ENCODE results near the gene UBL3. TPM values are rescaled to one million over a fixed set of nuclear protein-coding genes. Genes with fewer than 3 reads are reported as not detected.
A peak's percentile ranks its signal among the peaks of the same experiment; 100 is the strongest.

Gene UBL3
- total RNA-seq, 2 donors from 2014 or later, result 7.3 to 8.7 TPM

- H3K36me3 Mint-ChIP-seq, result no peaks in the 10 kb centered on the region
These were observed 9.8 kb downstream of the UBL3 start for GRCh38 chr13:29840585-29840984.

DNA sequence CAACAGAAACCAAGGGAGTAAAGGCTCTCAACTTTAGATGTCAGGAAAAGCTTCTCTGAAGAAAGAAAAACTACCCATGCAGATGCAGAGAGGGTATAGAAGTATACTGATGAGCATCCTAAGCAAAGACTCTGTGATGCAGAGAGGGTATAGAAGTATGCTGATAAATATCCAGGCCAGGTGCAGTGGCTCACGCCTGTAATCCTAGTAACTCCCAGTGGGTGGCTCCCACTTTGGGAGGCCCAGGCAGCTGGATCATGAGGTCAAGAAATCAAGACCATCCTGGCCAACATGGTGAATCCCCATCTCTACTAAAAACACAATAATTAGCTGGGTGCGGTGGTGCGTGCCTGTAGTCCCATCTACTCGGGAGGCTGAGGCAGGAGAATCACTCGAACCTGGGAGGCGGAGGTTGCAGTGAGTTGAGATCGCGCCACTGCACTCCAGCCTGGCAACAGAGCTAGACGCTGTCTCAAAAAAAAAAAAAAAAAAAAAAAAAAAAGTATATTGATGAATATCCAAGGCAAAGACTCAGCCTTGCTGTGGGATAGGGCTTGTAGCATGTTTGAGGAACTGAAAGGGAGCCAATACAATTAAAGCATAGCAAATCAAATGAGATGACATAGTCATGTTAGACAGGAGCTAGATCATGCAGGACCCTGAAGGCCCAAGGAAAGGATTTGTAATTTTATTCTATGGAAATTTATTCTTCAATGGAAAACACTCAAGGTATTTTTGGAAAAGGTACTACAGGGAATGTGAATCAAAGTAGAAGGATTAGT, 14.9 kb downstream of the UBL3 start:
- DNase-seq (ENCODE audit: low spot score in 2 of 2) (no peak), ATAC-seq (no peak)
- H3K9me3 Mint-ChIP-seq, result peaks cover 0 to 5% of the 10 kb centered on the region in 2 donors
- peaks cover 0 to 21% of the 10 kb centered on the region in 2 donors for H3K36me3 Mint-ChIP-seq
- no peak overlapping the region for H3K27ac Mint-ChIP-seq

More at GRCh38 chr13:29840585-29840984, 9.8 kb downstream of the UBL3 start:
- ATAC-seq (no peak), DNase-seq (ENCODE audit: low spot score in 2 of 2) (no peak)
- H3K9me3 Mint-ChIP-seq, result no peaks in the 10 kb centered on the region
- H3K27ac Mint-ChIP-seq, result no peak overlapping the region

DNA sequence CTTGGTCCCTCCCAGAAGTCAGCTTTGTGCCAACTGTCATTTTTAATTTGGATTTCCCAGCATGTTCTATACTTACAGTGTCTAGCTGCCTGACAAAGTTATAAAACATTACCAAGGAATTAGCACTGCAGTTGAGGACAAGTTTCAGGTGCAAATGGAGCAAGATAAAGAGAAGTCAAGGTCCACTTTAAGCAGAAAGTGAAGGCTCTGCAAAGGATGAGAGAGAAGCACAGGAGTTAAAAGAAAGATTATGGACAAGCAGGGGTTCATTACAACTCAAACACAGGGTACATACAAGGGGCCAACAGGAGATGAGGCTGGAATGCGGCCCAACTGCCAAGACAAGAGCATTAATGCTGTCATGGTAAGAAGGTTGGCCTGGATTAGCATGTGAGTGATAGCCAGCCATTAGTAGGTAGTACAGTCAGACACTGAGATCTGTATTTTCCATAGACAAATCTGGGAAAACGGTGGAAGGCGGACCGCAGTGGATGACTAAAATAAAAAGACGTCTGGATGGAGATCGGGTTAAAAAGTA, 17.6 kb downstream of the UBL3 start:
- DNase-seq (ENCODE audit: low spot score in 2 of 2), result no peak
- no peak overlapping the region for H3K27ac Mint-ChIP-seq

DNA sequence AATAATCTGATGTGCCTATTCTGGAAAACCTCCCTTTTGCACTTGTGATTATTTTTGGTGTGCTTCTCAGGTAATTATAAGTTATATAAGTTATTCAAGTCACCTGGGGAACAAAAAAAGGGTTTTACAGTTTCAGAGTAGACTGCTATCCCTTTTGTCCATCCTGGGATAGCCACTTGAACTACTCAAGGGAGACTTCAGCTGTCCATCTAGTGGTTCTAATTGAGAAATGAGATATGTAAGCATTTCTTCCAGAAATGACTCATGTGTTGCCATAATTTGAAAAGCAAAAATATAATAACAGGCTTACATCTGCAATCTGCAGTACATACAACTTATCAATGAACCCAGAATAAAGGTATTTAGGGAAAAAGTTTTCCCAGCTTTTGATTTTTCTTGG, 20.4 kb downstream of the UBL3 start:
- ATAC-seq, result no peak
- no peak for DNase-seq (ENCODE audit: low spot score in 2 of 2)
- Mint-ChIP-seq H3K36me3 (peaks cover 0 to 34% of the 10 kb centered on the region in 2 donors), H3K27ac (no peak overlapping the region), H3K9me3 (peaks cover 0 to 5% of the 10 kb centered on the region in 2 donors)

More for the DNA sequence above, 17.6 kb downstream of the UBL3 start:
- H3K9me3 Mint-ChIP-seq, result peaks cover 0 to 5% of the 10 kb centered on the region in 2 donors
- H3K36me3 Mint-ChIP-seq, result peaks cover 0 to 27% of the 10 kb centered on the region in 2 donors
- ATAC-seq, result no peak

- H3K9me3 Mint-ChIP-seq, result no peaks in the 10 kb centered on the region
- H3K27ac Mint-ChIP-seq, result no peak overlapping the region
- no peaks in the 10 kb centered on the region for H3K36me3 Mint-ChIP-seq
- ATAC-seq (no peak), DNase-seq (ENCODE audit: low spot score in 2 of 2) (no peak)
These were observed 31.3 kb downstream of the UBL3 start for GRCh38 chr13:29819143-29819542.

- ATAC-seq, result peak; percentile 16 to 47
- no peaks in the 10 kb centered on the region for H3K9me3 Mint-ChIP-seq
- H3K27ac Mint-ChIP-seq, result peak overlapping the region in 1 of 2 donors; percentile 33
- no peak for DNase-seq (ENCODE audit: low spot score in 2 of 2)
- H3K36me3 Mint-ChIP-seq, result no peaks in the 10 kb centered on the region
These were observed 32.6 kb downstream of the UBL3 start for GRCh38 chr13:29817604-29818378.

DNA sequence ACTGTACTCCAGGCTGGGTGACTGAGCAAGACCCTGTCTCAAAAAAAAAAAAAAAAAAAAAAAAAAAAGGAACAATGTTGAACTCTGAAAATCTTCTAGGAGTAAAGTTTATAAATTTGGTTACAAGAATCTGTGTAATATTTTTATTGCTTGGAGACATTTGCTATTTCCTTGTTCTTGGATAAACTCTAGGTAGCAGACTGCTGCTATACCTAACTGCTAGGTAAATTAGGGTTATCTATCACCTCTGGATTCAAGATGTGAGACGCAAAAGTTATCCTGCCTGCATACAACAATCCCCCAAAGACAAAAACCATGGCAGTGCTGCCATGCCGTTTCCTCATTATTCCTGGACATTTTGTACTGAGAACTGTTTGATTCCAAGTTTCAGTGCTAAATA, 33.7 kb downstream of the UBL3 start:
- no peaks in the 10 kb centered on the region for H3K36me3 Mint-ChIP-seq
- ATAC-seq (no peak), DNase-seq (ENCODE audit: low spot score in 2 of 2) (no peak)
- H3K9me3 Mint-ChIP-seq, result no peaks in the 10 kb centered on the region
- peak overlapping the region in 1 of 2 donors; percentile 12 for H3K27ac Mint-ChIP-seq

- Mint-ChIP-seq H3K9me3 (no peaks in the 10 kb centered on the region), H3K27ac (no peak overlapping the region), H3K36me3 (no peaks in the 10 kb centered on the region)
- DNase-seq (ENCODE audit: low spot score in 2 of 2) (no peak), ATAC-seq (no peak)
These were observed 35.1 kb downstream of the UBL3 start for GRCh38 chr13:29815336-29815735.

DNA sequence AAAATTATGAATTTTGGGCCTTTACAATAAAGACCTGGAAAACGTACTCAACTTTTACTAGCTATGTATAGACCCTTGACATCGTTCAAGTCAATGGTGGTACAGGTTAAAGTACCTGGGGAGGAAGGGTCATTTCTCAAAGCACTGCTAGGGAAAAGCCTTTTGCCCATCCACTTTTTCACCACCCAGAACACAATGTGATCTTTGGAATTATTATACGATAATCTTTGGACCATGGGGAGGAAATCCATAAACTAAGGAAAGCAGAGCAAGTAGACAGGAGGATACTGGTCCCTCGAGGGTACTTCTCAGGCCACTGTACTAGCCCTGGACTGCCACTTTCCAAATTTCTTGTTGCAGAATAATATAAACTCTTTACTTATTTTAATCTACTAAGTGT, 39.5 kb downstream of the UBL3 start:
- Mint-ChIP-seq H3K27ac (no peak overlapping the region), H3K36me3 (no peaks in the 10 kb centered on the region), H3K9me3 (no peaks in the 10 kb centered on the region)
- no peak for ATAC-seq
- DNase-seq (ENCODE audit: low spot score in 2 of 2), result no peak

DNA sequence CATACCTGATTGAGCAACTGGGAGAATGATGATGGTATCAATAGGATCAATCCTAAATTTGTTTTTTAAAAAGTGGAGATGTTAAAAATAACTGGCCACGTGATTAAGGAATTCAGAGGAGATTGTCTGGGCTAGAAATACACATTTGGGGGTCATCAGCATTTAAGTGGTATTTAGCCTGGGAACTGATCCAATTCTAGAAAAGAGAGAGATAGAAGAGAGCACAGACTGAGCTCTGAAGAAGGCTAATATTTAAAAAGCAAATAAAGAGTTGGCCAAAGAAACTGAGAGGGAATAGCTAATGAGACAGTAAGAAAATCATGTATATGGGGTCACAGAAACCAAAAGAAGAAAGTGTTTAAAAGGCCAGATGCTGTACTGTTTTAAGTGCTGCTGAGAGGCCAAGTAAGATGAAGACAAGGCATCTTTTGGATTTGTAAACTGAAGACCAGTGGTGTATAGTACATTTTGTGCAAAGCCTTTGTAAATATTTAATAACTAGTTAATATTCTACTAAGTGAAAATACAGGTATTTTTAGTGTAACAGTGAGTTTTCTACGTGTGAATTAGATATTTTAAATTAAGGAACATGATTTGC, 40.2 kb downstream of the UBL3 start:
- DNase-seq (ENCODE audit: low spot score in 2 of 2) (no peak), ATAC-seq (no peak)
- no peaks in the 10 kb centered on the region for H3K9me3 Mint-ChIP-seq
- no peak overlapping the region for H3K27ac Mint-ChIP-seq
- H3K36me3 Mint-ChIP-seq, result no peaks in the 10 kb centered on the region

GRCh38 chr13:29808264-29808663, 42.2 kb downstream of the UBL3 start:
- no peak overlapping the region for H3K27ac Mint-ChIP-seq
- ATAC-seq (no peak), DNase-seq (ENCODE audit: low spot score in 2 of 2) (no peak)
- no peaks in the 10 kb centered on the region for H3K36me3 Mint-ChIP-seq
- H3K9me3 Mint-ChIP-seq, result no peaks in the 10 kb centered on the region

- no peaks in the 10 kb centered on the region for H3K36me3 Mint-ChIP-seq
- ATAC-seq, result peak; percentile 66 to 96
- DNase-seq (ENCODE audit: low spot score in 2 of 2), result peak in 1 of 2 donors; percentile 11
- no peak overlapping the region for H3K27ac Mint-ChIP-seq
- H3K9me3 Mint-ChIP-seq, result no peaks in the 10 kb centered on the region
These were observed 44.1 kb downstream of the UBL3 start for GRCh38 chr13:29805994-29806979.

DNA sequence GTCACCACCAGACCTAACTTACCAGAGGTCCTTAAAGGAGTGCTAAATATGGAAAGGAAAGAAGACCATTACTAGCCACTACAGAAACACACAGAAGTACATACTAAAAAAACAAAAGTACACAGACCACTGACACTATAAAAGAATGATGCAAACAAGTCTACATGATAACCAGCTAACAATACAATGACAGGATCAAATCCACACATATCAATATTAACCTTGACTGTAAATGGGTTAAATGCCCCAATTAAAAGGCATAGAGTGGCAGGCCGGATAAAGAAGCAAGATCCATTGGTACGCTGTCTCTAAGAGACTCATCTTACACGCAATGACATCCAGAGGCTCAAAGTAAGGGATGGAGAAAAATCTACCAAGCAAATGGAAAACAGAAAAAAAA, 47.2 kb downstream of the UBL3 start:
- no peak for ATAC-seq
- Mint-ChIP-seq H3K27ac (no peak overlapping the region), H3K9me3 (no peaks in the 10 kb centered on the region), H3K36me3 (no peaks in the 10 kb centered on the region)
- DNase-seq (ENCODE audit: low spot score in 2 of 2), result no peak

DNA sequence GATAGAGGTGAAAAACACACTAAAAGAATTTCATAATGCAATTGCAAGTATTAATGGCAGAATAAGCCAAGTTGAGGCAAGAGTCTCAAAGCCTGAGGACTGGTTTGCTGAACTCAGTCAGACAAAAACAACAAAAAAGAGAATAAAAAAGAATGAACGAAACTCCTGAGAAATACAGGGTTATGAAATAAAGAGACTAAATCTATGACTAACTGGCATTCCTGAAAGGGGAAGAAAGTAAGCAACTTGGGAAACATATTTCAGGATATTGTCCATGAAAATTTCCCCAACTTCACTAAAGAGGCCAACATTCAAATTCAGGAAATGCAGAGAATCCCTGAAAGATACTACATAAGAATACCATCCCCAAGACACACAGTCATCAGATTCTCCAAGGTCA, 47.8 kb downstream of the UBL3 start:
- no peaks in the 10 kb centered on the region for H3K36me3 Mint-ChIP-seq
- H3K27ac Mint-ChIP-seq, result no peak overlapping the region
- no peaks in the 10 kb centered on the region for H3K9me3 Mint-ChIP-seq
- ATAC-seq (no peak), DNase-seq (ENCODE audit: low spot score in 2 of 2) (no peak)

DNA sequence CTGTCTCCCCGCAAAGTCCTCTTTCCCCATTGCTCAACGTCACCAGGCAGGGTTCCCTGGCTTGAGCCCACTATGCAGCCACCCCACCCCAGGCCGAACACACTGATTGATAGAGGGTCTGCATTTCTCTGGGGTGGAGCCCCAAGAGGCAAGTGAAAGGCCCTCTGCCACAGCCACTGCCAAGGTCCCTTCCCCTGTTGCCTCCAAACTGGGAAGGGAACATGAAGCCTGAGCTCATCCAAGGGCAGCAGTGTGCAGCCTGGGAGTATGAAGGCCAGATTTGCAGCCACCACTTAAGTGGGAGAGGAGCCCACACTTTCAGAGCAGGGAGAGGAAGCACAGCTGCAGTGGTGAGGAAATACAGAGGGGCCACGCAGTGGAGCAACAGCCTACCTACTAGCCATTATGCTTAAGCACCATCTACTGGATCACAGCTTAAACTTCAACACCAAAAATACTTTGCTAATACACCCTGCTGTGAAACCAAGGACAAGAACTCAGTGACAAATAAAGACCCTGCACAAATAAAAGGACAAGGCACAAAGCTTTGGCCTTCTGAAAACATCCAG, 48.6 kb downstream of the UBL3 start:
- no peak for ATAC-seq
- Mint-ChIP-seq H3K27ac (peak overlapping the region in 1 of 2 donors; percentile 19), H3K9me3 (no peaks in the 10 kb centered on the region), H3K36me3 (no peaks in the 10 kb centered on the region)
- no peak for DNase-seq (ENCODE audit: low spot score in 2 of 2)

- ATAC-seq (no peak), DNase-seq (ENCODE audit: low spot score in 2 of 2) (no peak)
- Mint-ChIP-seq H3K27ac (peak overlapping the region; percentile 19 to 56), H3K9me3 (no peaks in the 10 kb centered on the region), H3K36me3 (no peaks in the 10 kb centered on the region)
These were observed 49.3 kb downstream of the UBL3 start for GRCh38 chr13:29801102-29801501.

Data from activated naive CD4-positive, alpha-beta T cell treated with anti-CD3 and anti-CD28 coated beads, Interleukin-2, amount 50 U/mL, for 72 hours (primary cell).